ENCODE measurements around the gene MAG.
A peak's percentile ranks its signal among the peaks of the same experiment; 100 is the strongest.
"Not testable (repeated sequence)": the region's sequence is repeated elsewhere in the genome, so short reads cannot be mapped to it uniquely, and the experiment has no call there.

The MAG gene

DNA sequence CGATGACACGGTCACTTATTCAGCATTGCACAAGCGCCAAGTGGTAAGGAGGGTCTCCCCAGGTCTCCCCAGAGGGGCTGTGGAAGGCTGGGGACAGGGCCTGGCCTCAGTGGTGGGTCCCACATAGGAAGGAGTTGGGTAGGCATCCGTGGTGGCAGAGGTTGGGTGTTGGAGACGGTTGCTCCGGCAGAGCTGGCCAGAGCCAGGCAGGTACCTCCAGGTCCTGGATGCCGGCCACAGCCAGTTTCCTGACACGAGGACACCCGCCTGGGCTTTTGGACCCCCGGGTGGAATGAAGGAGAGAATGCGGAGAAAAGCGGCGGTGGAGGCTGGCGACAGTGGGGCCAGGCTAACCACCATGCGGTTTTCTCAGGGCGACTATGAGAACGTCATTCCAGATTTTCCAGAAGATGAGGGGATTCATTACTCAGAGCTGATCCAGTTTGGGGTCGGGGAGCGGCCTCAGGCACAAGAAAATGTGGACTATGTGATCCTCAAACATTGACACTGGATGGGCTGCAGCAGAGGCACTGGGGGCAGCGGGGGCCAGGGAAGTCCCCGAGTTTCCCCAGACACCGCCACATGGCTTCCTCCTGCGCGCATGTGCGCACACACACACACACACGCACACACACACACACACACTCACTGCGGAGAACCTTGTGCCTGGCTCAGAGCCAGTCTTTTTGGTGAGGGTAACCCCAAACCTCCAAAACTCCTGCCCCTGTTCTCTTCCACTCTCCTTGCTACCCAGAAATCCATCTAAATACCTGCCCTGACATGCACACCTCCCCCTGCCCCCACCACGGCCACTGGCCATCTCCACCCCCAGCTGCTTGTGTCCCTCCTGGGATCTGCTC lies 54.5 kb downstream of the MAG start:
- no peak for DNase-seq

DNA sequence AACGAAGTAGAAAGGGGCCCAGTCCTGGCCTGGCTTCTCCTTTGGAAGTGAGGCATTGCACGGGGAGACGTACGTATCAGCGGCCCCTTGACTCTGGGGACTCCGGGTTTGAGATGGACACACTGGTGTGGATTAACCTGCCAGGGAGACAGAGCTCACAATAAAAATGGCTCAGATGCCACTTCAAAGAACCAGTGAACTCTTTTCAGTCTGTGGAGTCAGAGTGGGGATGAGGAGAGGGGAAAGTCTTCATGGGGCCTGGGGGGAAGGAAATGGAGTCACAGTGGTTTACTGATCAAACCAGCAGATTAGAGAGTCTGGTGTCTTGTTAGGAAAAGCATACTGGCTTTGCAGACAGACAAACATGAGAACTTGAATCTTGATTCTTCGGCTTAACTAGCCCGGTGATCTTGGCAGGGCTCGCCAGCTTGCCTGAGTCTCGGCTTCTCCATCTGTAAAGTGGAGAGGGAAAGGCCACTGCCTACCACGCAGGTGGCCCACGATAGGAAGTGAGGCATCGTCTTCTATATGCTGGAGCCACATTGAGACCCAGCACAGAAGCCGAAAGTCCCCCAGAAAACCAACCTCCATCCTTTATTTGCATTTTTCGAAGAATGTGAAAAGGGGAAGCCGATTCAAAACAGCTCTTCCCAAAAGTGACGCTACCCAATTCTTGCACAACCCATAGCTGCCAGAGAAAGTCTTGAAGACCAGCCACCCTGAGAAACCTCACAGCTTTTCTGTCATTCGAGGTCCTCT lies 55.4 kb downstream of the MAG start, which contains the start of gene FFAR1:
FFAR1 (plus strand) TSS at position 732 of the 759 bp plus-strand sequence. CDS start 3,650 bp downstream, outside the sequence.
- no peak for DNase-seq

DNA sequence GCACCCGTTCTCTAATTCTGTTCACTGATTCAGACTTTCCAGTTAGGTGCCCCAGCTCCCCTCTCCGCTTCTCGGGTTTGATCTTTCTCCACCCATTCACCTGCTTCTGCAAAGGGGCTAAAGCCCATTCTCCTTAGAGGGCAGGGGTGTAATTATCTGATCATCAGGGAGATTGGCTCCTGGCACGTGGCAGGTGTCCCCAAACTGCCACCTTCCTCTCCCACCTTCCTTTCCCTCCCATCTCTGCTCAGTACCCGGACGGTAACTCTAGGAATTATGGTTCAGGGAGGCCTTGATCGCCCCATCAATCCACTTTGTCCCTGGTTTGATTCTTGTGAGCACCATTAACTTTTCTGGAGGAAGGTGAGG lies 56.0 kb downstream of the MAG start:
- DNase-seq = no peak

DNA sequence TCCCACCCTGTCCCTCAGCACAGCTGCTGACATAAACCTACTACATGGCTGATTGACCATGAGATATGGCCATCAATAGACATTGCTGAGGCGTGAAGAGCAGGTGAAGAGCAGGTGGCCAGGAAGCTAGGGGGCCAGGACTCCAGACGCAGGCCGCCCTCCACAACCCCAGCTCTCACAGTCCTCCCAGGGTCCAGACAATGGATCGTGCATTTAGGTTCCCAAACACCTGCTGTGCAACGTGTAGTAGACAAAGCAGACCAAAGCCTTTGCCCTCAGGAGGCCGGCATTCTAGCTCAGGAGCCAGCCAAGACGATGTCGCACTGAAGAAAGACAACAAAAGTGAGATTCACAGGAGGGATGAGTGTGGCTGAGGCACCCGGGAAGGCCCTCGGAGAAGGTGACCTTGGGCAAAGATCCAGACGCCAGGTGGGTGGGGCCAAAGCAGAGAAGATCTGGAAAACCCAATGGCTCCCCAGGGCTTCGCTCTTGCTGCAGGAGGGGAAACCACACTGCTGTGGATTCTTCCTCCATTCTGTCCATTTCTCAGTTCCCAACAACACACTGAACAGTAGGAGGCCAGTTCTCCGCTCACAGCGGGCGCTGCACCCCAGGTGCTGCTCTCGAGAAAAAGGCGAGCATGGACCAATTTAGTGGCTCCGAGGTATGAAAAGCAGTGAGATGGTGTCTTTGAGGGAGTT lies 57.1 kb downstream of the MAG start:
- DNase-seq = no peak

DNA sequence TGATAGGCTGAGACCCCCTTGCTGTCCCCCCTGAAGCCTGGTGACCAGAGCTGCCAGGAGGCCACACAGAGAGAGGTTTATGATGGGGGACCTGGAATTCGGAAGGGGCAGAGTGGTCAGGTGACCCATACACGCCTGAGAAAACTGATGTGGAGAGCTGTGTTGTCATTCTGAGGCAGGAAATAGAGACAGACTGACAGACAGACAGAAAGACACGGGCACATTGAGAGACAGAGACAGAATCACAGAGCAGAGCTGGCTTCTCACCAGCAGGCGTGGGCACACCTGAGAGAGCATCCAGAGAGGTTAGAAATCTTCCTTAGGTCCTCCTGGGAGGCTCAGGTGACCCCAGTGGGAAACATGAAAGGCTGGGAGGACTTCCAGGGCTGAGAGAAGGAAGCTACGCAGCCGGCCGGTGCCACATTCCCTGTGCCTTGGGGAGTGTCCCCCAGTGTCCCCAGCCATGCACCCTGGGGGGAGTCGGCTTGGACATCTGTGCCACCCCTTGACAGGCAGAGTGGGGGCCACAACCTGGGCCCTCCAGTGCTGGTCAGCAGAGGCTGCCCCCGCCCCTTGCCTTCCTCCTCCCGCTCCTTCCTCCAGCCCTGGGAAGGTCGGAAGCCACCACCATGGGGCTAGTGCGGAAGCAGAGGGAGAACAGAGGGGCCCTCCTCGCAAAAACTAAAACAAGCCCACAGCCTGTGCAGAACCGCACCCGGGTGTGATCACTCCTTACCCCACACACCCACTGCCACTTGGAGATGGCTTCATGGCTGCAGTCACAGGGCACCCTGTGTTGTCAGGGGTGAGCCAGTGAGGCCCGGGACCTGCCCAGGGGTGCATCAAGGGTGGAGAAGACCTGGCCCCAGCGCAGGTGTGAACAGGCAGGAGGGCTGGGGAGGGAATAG lies 57.9 kb downstream of the MAG start:
- no peak for DNase-seq

DNA sequence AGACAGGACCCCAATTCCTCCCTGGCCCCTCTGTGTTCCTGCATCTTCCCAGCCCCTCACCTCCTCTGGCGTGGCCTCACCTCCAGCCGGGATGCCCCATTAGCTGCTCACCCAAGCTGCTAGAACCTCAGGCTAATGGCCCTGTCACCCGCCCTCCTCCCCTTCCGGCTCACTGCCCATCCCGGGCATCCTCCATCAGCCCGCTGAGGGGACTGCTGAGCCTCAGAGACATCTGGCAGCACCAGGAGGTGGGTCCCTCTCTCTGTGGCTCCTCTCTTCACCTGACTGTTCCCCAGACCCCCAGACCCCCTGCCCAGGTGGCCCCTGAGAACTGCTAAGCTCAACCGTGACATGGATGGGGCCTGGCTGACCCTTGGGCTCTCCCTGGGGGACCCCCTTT lies 58.6 kb downstream of the MAG start:
- DNase-seq = no peak

DNA sequence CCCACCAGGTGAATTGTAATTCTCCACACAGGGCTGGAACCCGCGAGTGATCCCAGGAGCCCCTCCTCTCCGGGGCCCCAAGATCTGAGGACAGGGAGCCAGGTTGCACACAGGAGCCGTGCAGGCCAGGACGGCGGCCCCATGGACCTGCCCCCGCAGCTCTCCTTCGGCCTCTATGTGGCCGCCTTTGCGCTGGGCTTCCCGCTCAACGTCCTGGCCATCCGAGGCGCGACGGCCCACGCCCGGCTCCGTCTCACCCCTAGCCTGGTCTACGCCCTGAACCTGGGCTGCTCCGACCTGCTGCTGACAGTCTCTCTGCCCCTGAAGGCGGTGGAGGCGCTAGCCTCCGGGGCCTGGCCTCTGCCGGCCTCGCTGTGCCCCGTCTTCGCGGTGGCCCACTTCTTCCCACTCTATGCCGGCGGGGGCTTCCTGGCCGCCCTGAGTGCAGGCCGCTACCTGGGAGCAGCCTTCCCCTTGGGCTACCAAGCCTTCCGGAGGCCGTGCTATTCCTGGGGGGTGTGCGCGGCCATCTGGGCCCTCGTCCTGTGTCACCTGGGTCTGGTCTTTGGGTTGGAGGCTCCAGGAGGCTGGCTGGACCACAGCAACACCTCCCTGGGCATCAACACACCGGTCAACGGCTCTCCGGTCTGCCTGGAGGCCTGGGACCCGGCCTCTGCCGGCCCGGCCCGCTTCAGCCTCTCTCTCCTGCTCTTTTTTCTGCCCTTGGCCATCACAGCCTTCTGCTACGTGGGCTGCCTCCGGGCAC lies 59.6 kb downstream of the MAG start:
- no peak for DNase-seq

DNA sequence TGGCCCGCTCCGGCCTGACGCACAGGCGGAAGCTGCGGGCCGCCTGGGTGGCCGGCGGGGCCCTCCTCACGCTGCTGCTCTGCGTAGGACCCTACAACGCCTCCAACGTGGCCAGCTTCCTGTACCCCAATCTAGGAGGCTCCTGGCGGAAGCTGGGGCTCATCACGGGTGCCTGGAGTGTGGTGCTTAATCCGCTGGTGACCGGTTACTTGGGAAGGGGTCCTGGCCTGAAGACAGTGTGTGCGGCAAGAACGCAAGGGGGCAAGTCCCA lies 60.2 kb downstream of the MAG start:
- no peak for DNase-seq

DNA sequence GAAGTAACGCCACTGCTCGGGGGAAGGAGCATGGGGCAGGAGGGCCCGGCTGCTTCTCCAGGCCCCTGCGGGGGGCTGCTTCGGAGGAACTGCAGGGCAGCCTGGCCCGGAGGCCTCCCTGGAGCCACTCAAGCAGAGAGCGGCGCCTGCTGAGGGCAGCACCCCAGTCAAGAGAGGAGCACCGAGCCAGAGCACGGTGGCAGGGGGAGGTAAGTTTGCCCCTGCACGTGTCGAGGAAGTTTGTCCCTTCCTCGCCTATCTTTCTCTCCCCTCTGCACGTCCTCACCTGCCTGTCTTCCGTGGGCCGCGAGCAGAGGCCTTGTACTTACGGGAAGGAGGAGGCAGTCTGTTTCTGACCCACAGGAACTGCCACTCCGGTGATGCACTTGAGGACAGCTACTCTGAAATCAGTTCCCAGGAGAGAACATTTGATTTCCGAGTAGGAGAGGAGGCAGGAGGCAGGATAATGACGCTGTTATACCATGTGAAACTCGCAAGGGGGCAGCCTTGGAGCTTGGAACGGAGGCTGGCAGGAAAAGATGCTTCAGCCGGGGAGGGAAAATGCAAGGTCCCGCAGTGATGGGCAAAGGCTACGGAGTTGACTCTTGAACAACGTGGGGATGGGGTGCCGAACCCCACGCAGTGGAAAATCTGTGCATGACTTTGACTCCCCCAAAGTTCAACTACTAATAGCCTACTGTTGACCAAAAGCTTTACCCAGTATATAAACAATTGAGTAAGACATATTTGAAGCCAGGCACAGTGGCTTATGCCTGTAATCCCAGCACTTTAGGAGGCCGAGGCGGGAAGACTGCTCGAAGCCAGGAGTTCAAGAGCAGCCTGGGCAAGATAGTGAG lies 60.7 kb downstream of the MAG start:
- peak; percentile 64 for DNase-seq

DNA sequence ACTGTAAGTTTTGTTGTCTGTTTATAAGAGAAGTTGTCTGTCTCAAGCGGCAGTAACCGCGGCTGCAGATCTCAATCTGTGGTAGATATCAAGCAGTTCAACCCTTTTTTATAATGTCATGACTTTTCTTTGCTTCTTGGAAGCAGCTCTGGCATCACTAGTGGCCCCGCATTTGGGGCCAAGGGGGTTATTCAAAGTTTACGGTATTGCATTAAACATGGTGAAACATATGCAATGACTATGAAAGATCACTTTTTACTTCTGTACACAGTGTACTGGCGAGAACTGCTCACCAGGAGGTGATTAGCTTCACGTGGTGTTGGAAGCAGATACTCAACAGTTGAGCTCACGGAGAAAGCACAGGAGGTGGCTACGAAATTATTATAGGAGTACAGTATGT lies 61.7 kb downstream of the MAG start:
- no peak for DNase-seq

DNA sequence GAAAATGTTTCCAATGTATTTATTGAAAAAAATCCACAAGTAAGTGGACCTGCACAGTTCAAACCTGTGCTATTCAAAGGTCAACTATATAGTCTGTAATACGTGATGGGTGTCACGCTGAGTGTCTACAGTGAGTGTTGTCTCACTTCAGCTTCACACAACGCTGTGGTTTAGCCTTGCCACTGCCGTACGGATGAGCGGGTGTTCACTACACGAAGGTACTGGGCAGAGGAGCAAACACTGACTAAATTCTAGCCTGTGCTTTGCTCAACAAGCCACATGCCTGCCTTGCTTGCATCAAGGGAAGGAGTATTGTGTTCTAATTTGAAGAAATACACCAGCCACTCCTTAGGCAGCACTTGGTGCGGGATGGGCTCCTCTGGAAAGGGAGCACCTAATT lies 62.9 kb downstream of the MAG start:
- no peak for DNase-seq

DNA sequence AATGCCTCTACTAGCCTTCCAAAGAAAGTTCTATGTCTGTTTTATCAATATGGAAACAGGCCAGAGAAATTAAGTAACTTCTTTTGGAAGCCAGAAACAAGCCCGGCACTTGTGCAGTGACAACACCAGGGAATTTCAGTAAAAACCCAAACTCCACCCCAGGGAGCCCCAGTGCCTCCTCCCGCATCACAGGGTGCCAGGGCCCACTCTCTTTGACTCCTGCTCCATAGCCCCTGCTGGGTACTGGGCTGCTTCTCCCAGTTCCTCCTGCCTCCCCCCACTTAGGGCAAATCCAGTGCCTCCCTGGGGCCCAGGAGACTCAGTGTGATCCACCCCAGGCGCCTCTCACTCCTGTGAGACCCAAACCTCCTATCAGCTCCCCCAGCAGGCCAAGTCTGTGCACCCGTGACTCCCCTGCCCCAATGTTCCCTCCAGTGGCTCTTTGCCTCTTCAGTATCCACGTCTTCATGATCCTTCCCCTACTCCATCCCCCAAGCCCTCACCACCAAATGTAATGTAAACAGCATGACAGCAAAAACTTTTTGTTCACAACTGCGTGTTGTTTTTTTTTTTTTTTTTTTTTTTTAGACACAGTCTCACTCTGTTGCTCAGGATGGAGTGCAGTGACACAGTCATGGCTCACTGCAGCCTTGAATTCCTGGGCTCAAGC lies 64.0 kb downstream of the MAG start:
- DNase-seq = no peak

DNA sequence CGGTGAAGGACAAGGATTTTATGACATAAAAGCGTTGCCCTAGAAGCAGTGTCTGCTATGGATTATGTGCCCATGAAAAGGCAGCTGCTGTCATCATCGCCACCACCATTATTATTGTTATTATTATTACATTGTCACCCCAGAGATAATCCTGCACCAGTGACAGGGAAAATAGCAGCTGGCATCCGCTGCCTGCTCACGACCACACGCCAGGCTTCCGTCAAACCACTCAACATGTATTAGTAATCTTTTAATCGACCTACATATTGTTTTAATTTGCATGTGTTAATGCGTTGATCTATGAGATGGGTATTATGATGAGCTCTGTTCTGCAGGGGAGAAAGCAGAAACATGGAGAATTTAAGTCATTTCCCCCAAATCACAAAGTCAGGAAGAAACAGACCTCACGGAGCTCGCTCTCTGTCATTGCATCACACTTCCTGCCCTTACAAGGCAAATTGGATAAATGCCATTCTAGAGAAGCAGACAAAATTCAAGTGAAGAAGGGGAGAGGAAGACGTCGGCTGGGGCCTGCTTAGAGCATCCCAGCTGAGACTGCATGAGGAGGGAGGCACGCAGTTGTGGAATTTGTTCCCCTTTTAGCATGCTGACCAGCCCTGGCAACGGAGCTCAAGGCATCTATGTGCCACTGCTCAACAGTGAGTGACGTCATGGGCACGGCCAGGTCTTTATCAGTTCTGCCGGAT lies 66.1 kb downstream of the MAG start, which contains the start of gene FFAR3:
FFAR3 (plus strand) TSS at position 594 of the 707 bp plus-strand sequence. CDS start 431 bp downstream, outside the sequence.
- peak; percentile 59 for DNase-seq

DNA sequence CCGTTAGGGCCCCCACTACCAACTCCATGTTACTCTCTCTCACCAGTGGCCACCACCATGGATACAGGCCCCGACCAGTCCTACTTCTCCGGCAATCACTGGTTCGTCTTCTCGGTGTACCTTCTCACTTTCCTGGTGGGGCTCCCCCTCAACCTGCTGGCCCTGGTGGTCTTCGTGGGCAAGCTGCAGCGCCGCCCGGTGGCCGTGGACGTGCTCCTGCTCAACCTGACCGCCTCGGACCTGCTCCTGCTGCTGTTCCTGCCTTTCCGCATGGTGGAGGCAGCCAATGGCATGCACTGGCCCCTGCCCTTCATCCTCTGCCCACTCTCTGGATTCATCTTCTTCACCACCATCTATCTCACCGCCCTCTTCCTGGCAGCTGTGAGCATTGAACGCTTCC lies 66.9 kb downstream of the MAG start:
- DNase-seq = not testable (repeated sequence)

DNA sequence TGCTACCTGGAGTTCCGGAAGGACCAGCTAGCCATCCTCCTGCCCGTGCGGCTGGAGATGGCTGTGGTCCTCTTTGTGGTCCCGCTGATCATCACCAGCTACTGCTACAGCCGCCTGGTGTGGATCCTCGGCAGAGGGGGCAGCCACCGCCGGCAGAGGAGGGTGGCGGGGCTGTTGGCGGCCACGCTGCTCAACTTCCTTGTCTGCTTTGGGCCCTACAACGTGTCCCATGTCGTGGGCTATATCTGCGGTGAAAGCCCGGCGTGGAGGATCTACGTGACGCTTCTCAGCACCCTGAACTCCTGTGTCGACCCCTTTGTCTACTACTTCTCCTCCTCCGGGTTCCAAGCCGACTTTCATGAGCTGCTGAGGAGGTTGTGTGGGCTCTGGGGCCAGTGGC lies 67.4 kb downstream of the MAG start:
- DNase-seq = not testable (repeated sequence)

DNA sequence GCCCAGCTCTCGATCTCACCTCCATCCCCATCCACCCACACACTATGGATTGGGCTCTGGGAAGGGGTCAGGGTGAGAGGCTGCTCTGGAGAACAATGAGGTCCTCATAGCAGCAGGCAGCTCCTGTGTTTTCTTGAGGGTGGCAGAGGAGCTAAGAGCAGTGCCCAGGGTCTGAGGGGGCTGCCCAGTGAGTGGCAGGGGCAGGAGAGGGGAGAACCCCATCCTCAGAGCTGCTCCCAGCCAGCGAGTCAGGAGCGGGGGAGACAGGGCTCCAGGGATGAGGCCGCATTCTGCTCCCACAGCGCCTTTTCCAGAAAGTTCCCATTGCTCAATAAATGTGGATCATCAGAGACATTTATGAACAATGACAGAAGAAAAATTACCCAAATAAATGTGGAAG lies 68.1 kb downstream of the MAG start:
- DNase-seq = not testable (repeated sequence)

DNA sequence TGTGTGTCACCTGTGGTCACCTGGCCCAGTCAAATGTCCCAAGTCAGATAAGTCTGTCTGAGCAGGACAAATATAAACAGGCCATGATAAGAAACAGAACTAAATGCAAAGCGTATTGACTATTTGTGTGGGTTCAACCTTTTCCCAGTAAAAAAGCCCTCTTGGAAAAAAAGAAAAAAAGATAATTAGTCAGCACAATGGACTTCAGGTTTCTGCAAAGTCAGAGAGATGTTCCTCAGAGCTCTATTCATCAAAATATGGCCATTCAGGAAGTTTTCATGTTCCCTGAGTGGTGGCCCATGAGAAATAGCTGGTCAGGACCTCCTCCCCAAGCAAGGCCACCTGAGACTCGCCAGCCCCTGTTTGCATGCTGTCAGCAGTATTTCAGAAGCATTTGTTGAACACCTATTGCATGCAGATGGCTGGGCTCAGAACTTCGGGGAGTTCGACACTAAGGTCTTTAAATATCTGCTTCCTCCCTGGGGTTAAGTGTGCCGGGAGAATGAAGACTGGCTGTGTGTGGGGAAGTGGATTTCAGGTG lies 69.0 kb downstream of the MAG start:
- DNase-seq = no peak

DNA sequence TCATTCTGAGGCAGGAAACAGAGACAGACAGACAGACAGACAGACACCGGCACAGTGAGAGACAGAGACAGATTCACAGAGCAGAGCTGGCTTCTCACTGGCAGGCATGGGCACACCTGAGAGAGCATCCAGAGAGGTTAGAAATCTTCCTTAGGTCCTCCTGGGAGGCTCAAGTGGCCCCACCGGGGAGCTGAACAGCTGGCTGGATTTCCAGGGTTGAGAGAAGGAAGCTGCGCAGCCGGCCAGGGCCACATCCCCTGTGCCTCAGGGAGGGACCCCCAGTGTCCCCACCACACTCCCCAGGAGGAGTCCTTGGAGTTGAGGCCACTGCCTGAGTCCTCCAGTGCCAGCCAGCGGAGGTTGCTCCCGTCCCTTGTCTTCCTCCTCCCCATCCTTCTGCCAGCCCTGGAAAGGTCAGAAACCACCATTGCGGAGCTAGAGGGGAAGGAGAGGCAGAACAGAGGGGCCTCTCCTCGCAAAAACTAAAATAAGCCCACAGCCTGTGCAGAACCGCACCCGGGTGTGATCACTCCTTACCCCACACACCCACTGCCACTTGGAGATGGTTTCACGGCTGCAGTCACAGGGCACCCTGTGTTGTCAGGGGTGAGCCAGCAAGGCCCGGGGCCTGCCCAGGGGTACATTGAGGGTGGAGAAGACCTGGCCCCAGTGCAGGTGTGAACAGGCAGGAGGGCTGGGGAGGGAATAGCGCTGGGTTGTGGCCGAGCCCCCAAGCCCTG lies 70.5 kb downstream of the MAG start:
- no peak for DNase-seq

Data from fibroblast of skin of abdomen (primary cell).